Brain microvascular endothelial cell (primary cell): ENCODE measurements around the gene THG1L.
A peak's percentile ranks its signal among the peaks of the same experiment; 100 is the strongest.
"Not testable (repeated sequence)": the region's sequence is repeated elsewhere in the genome, so short reads cannot be mapped to it uniquely, and the experiment has no call there.

ENCODE experiments used
- DNase-seq: peaks from one replicate; pipeline ENCODE4 v3.0.0-alpha.2; 2020
- H3K27ac ChIP-seq: fragments of 250-450 bp; sonication (Bioruptor Pico); 2 replicates; pipeline ENCODE4 v1.5.1; 2020; ENCODE audit warnings: mild to moderate bottlenecking, moderate library complexity
- H3K27me3 ChIP-seq: fragments of 250-450 bp; sonication (Bioruptor Pico); replicated peaks from 2 replicates; pipeline ENCODE4 v1.5.1; 2020; ENCODE audit warnings: mild to moderate bottlenecking
- H3K36me3 ChIP-seq: fragments of 250-450 bp; sonication (Bioruptor Pico); replicated peaks from 2 replicates; pipeline ENCODE4 v1.5.1; 2020; ENCODE audit warnings: mild to moderate bottlenecking
- H3K4me3 ChIP-seq: 2 replicates; pipeline ENCODE4 v1.5.1; 2011; ENCODE audit warnings: low read depth, mild to moderate bottlenecking, control low read depth, low read length, moderate library complexity
- CTCF ChIP-seq: IDR thresholded peaks from 2 replicates; pipeline ENCODE4 v1.5.1; 2011; ENCODE audit warnings: low read depth, mild to moderate bottlenecking, moderate library complexity, low read length, control low read depth, inconsistent platforms; ENCODE audit errors: missing control alignments
- in situ Hi-C: cut with HindIII; loops from 2 replicates; pipeline ENCODE4 v1.10.0; 2017; ENCODE audit warnings: low sequenced_read_pairs, low pct_ligation_motif_present

Gene THG1L

DNA sequence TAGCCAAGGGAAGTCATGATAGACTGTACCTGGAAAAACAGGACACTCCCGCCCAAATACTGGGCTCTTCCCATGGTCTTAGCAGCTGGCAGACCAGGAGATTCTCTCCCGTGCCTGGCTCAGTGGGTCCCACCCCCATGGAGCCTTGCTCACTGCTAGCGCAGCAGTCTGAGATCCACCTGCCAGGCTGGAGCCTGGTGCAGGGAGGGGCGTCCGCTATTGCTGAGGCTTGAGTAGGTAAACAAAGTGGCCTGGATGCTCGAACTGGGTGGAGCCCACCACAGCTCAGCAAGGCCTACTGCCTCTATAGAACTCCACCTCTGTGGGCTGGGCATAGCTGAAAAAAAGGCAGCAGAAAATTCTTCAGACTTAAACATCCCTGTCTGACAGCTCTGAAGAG lies 10.1 kb upstream of the THG1L start:
- no peak for DNase-seq
- Histone ChIP-seq H3K36me3 (no peaks in the 10 kb centered on the region), H3K27me3 (no peaks in the 10 kb centered on the region), H3K4me3 (no peak overlapping the region), H3K27ac (no peak overlapping the region)
- in situ Hi-C loops = no loop called here
- TF ChIP-seq CTCF = no peak

DNA sequence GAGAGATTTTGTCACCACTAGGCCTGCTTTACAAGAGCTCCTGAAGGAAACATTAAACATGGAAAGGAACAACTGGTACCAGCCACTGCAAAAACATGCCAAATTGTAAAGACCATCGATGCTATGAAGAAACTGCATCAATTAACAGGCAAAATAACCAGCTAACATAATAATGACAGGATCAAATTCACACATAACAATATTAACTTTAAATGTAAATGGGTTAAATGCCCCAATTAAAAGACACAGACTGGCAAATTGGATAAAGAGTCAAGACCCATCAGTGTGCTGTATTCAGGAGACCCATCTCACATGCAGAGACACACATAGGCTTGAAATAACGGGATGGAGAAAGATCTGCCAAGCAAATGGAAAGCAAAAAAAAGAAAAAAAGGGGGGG lies 8.3 kb upstream of the THG1L start:
- H3K36me3 ChIP-seq, H3K4me3 ChIP-seq, in situ Hi-C loops, H3K27me3 ChIP-seq, H3K27ac ChIP-seq, DNase-seq: not testable (repeated sequence)

- H3K27me3 ChIP-seq, H3K36me3 ChIP-seq, DNase-seq, H3K4me3 ChIP-seq, H3K27ac ChIP-seq, in situ Hi-C loops: not testable (repeated sequence)
Observed at GRCh38 chr5:157726607-157727006, 4.6 kb upstream of the THG1L start.

DNA sequence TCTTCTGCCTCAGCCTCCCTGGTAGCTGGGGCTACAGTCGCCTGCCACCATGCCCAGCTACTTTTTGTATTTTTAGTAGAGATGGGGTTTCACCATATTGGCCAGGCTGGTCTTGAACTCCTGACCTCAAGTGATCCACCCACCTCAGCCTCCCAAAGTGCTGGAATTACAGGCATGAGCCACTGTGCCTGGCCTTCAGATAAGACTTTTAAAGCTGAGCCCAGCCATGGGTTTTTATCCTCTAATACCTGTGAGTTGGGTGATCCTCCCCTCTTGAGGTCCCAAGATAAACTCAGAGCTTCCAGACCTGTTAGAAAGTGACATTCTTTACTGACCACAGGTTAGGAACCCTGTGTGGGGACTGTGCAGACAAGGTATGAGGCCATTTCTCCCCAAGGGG lies 3.4 kb upstream of the THG1L start:
- H3K4me3 ChIP-seq, H3K27ac ChIP-seq, in situ Hi-C loops, DNase-seq, H3K36me3 ChIP-seq, H3K27me3 ChIP-seq: not testable (repeated sequence)

DNA sequence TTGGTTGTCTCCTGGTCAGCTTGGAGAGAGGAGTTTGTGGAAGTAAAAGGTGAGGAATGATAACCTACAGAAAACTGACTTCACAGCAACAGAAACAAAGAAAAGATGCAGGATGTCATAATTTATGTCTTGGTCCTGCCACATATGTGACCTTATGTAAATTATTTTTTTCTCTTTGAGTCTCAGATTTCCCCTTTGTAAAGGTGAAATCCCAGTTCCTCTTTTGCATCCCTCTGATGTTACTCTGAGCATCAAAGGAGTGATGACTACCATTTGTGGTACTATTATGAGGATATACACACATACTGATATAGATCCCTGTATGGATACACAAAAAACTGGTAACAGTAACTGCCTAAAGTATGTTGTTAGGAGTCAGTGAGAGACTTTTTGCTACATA lies 1.4 kb upstream of the THG1L start:
- Histone ChIP-seq H3K36me3 (peaks cover 8% of the 10 kb centered on the region), H3K27ac (no peak overlapping the region), H3K27me3 (no peaks in the 10 kb centered on the region), H3K4me3 (no peak overlapping the region)
- TF ChIP-seq CTCF = no peak
- in situ Hi-C loops = no loop called here
- DNase-seq = no peak

DNA sequence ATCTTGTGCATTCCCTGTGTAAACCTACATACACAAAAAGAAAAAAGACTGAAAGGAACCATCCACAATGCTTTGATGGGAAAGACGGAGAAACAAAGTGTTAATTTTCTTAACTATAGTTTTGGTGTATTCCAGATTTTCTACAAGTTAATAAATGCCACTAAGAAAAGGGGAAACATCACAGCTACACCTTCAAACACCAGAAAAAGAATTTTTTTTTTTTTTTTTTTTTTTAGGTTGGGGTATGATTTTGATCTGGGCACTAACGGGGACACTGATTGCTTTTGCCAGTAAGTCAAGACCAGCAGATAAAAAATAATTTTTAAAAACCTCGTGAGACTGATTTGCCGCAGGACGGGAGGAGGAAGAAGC lies 334 bp upstream of the THG1L start:
- no peak for DNase-seq
- no peaks in the 10 kb centered on the region for H3K27me3 ChIP-seq
- TF ChIP-seq CTCF = no peak
- in situ Hi-C loops = no loop called here
- H3K36me3 ChIP-seq = peaks cover 11% of the 10 kb centered on the region
- H3K4me3 ChIP-seq = peak overlapping the region; percentile 78
- H3K27ac ChIP-seq = peak overlapping the region; percentile 90

DNA sequence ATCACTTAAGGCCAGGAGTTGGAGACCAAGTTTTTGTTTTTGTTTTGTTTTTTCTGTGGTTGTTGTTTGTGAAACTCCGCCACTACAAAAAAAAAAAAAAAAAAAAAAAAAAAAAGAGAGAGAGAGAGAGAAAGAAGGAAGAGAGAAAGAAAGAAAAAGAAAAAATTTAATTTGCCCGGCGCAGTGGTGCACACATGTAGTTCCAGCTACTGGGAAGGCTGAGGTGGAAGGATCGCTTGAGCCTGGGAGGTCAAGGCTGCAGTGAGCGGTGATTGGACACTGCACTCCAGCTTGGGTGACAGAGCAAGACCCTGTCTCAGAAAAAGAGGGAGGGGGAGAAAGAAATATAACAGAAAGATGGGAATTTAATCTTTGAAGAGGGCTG lies 902 bp downstream of the THG1L start:
- H3K4me3 ChIP-seq = no peak overlapping the region
- H3K27ac ChIP-seq = no peak overlapping the region
- no peak for TF ChIP-seq CTCF
- no peak for DNase-seq
- no peaks in the 10 kb centered on the region for H3K27me3 ChIP-seq
- peaks cover 11% of the 10 kb centered on the region for H3K36me3 ChIP-seq
- in situ Hi-C loops = no loop called here
